Measurements from ENCODE around the gene SH3BP5L. TPM values are rescaled to one million over a fixed set of nuclear protein-coding genes. Genes with fewer than 3 reads are reported as not detected.

The SH3BP5L gene
- total and polyA plus RNA-seq, 2 of the 13 experiments (the other 11 are each of a cell fraction or from before 2014, with no cell fraction given) = 10.3 to 14.9 TPM

GRCh38 chr1:248858096-248858890 is 32.6 kb upstream of the SH3BP5L start (continued):
- TF ChIP-seq CSRNP2 (CRISPR knock-in tag; conservative IDR thresholded peaks at IDR 0.05; ENCODE audit: low read depth) (no peak), MBD4 (IDR thresholded peaks at IDR 0.05; ENCODE audit: borderline replicate concordance, low read length) (no peak), ZNF570 (CRISPR knock-in tag; IDR thresholded peaks at IDR 0.05; ENCODE audit: borderline replicate concordance) (0 out of 2 replicates have a peak, but pooled peaks have one; percentile 57), ZNF784 (CRISPR knock-in tag; IDR thresholded peaks at IDR 0.05; ENCODE audit: borderline replicate concordance) (no peak), ZNF414 (CRISPR knock-in tag; IDR thresholded peaks at IDR 0.05) (no peak), ZNF670 (CRISPR knock-in tag; IDR thresholded peaks at IDR 0.05; ENCODE audit: borderline replicate concordance) (peak; percentile 11), ATF6 (CRISPR knock-in tag; conservative IDR thresholded peaks at IDR 0.05) (no peak), ZNF558 (CRISPR knock-in tag; IDR thresholded peaks at IDR 0.05; ENCODE audit: borderline replicate concordance) (0 out of 2 replicates have a peak, but pooled peaks have one; percentile 27), ZNF432 (CRISPR knock-in tag; IDR thresholded peaks at IDR 0.05; ENCODE audit: borderline replicate concordance) (no peak), YY1 (IDR thresholded peaks at IDR 0.05; ENCODE audit: insufficient read depth, insufficient replicate concordance, low read depth, low read length) (no peak), GATA4 (IDR thresholded peaks at IDR 0.05; ENCODE audit: borderline replicate concordance, low read depth) (no peak), NRL (CRISPR knock-in tag; IDR thresholded peaks at IDR 0.05; ENCODE audit: borderline replicate concordance) (no peak), ZNF770 (CRISPR knock-in tag; IDR thresholded peaks at IDR 0.05) (0 out of 2 replicates have a peak, but pooled peaks have one; percentile 4), ZNF256 (CRISPR knock-in tag; conservative IDR thresholded peaks at IDR 0.05) (0 out of 2 replicates have a peak, but pooled peaks have one; percentile 41), MAFF (IDR thresholded peaks at IDR 0.05; ENCODE audit: low read depth, low read length) (no peak), TMF1 (CRISPR knock-in tag; IDR thresholded peaks at IDR 0.05; ENCODE audit: low read depth) (peak; percentile 62; the same call in 1 of the 2 replicates), TCF7 (IDR thresholded peaks at IDR 0.05; ENCODE audit: low read depth) (no peak), IKZF5 (CRISPR knock-in tag; IDR thresholded peaks at IDR 0.05) (no peak), PTBP1 (IDR thresholded peaks at IDR 0.05; ENCODE audit: low read depth, low read length, poor library complexity, severe bottlenecking) (no peak), EHMT2 (IDR thresholded peaks at IDR 0.05; ENCODE audit: borderline replicate concordance, low read depth, low read length) (no peak)
